HCT116 (cell line): ENCODE results near the gene CCSAP. TPM values are rescaled to one million over a fixed set of nuclear protein-coding genes. Genes with fewer than 3 reads are reported as not detected.
A peak's percentile ranks its signal among the peaks of the same experiment; 100 is the strongest.

Experiments
- ATAC-seq: fragments of 200-7000 bp; cut with Tn5 transposase; 2 replicates; pipeline ENCODE4 v1.9.1; 2020; ENCODE audit warnings: mild to moderate bottlenecking, moderate library complexity
- BruUV-seq: library from RNA; stranded (reverse); fragments of 400-500 nt; replicated peaks from 2 replicates; lab custom pipeline; 2021; lab: Mats Ljungman, UMichigan
- CTCF ChIA-PET: fragments of 300-600 bp; sonication (Branson Sonifier 250); formaldehyde crosslinking; loops from one replicate; lab custom pipeline; 2021; ENCODE audit warnings: antibody characterized with exemption; lab: Charles Lee
- POLR2A ChIA-PET: fragments of 300-600, 350-600 bp; sonication (Branson Sonifier 250); formaldehyde crosslinking; loops from one replicate; lab custom pipeline; 2021; ENCODE audit warnings: antibody characterized with exemption; lab: Charles Lee
- RAD21 ChIA-PET, 2 experiments: fragments of 300-600 bp; sonication (Branson Sonifier 250); formaldehyde crosslinking; loops; one replicate each; lab custom pipeline; 2023; ENCODE audit warnings: low total read pairs in 2 of 2; ENCODE audit not compliant: uncharacterized antibody in 2 of 2, unreplicated experiment in 2 of 2, low non-redundant PET in 1 of 2; lab: Charles Lee
- DNase-seq: peaks from one replicate; pipeline ENCODE4 v3.0.0-alpha.2; 2010; ENCODE audit warnings: low read depth, low spot score
- H2AFZ ChIP-seq: fragments of 200-600 bp; shearing (Covaris generic), sonication (generic); 2 replicates; pipeline ENCODE4 v1.6.1; 2017; ENCODE audit warnings: low read depth, mixed run types, mixed read lengths, antibody characterized with exemption, low read length; ENCODE audit not compliant: poor library complexity, severe bottlenecking
- H3K27ac ChIP-seq: 2 replicates; pipeline ENCODE4 v1.5.1; 2012; ENCODE audit warnings: low read depth, low read length
- H3K27me3 ChIP-seq: fragments of 200-600 bp; sonication (generic); 2 replicates; pipeline ENCODE4 v1.6.1; 2016; ENCODE audit warnings: mixed run types, low read length, mixed read lengths; ENCODE audit not compliant: insufficient read depth
- H3K36me3 ChIP-seq, 2 experiments: fragments of 200-500 bp in 1 of 2; fragments of 200-600 bp in 1 of 2; sonication (Bioruptor generic) in 1 of 2; sonication (generic) in 1 of 2; 2 replicates each; pipeline versions ENCODE4 v1.5.1 to v1.6.1; 2014 to 2016; ENCODE audit warnings: low read length in 2 of 2, inconsistent platforms in 1 of 2, mixed read lengths in 1 of 2, mixed run types in 1 of 2; ENCODE audit not compliant: insufficient read depth in 2 of 2, control insufficient read depth in 1 of 2
- H3K4me1 ChIP-seq, 2 experiments: fragments of 200-600 bp in 1 of 2; sonication (generic) in 1 of 2; 2 replicates each; pipeline versions ENCODE4 v1.5.1 to v1.6.1; 2012 to 2017; ENCODE audit warnings: low read length in 2 of 2, inconsistent platforms in 1 of 2, mild to moderate bottlenecking in 1 of 2, mixed read lengths in 1 of 2, mixed run types in 1 of 2, moderate library complexity in 1 of 2; ENCODE audit not compliant: insufficient read depth in 2 of 2, control insufficient read depth in 1 of 2
- H3K4me2 ChIP-seq: fragments of 200-600 bp; sonication (generic); 2 replicates; pipeline ENCODE4 v1.6.1; 2017; ENCODE audit warnings: mixed run types, low read length, mixed read lengths
- H3K4me3 ChIP-seq, 2 experiments: fragments of 200-600 bp in 1 of 2; sonication (generic) in 1 of 2; replicated peaks in 1 of 2; 2 replicates each; pipeline ENCODE4 v1.5.1; 2011 to 2016; ENCODE audit warnings: low read length in 2 of 2, control low read depth in 1 of 2, low read depth in 1 of 2, mild to moderate bottlenecking in 1 of 2, mixed read lengths in 1 of 2, mixed run types in 1 of 2
- H3K79me2 ChIP-seq: fragments of 200-600 bp; sonication (generic); 2 replicates; pipeline ENCODE4 v1.6.1; 2017; ENCODE audit warnings: mild to moderate bottlenecking, mixed run types, low read length, moderate library complexity, mixed read lengths; ENCODE audit not compliant: insufficient read depth
- H3K9ac ChIP-seq: fragments of 200-600 bp; sonication (generic); 2 replicates; pipeline ENCODE4 v1.6.1; 2016; ENCODE audit warnings: low read length, mixed read lengths
- H3K9me2 ChIP-seq: fragments of 200-600 bp; sonication (generic), shearing (Covaris generic); 2 replicates; pipeline ENCODE4 v1.6.1; 2017; ENCODE audit warnings: mixed run types, mild to moderate bottlenecking, moderate library complexity; ENCODE audit not compliant: insufficient read depth
- H3K9me3 ChIP-seq, 2 experiments: fragments of 200-500 bp in 1 of 2; fragments of 200-600 bp in 1 of 2; sonication (Bioruptor generic) in 1 of 2; sonication (generic) in 1 of 2; 2 replicates each; pipeline ENCODE4 v1.6.1; 2014 to 2017; ENCODE audit warnings: low read length in 2 of 2, mixed read lengths in 2 of 2, inconsistent platforms in 1 of 2, low read depth in 1 of 2, mild to moderate bottlenecking in 1 of 2, mixed run types in 1 of 2, moderate library complexity in 1 of 2; ENCODE audit not compliant: control insufficient read depth in 1 of 2, insufficient read depth in 1 of 2
- H4K20me1 ChIP-seq: fragments of 200-600 bp; sonication (generic), shearing (Covaris generic); 2 replicates; pipeline ENCODE4 v1.6.1; 2017; ENCODE audit warnings: mixed run types, mild to moderate bottlenecking, moderate library complexity; ENCODE audit not compliant: insufficient read depth
- ATF3 ChIP-seq: IDR thresholded peaks from 2 replicates; pipeline ENCODE4 v1.6.1; 2012
- MAX ChIP-seq: IDR thresholded peaks from 2 replicates; pipeline ENCODE4 v1.6.1; 2012
- ZFX ChIP-seq: fragments of 450-650 bp; IDR thresholded peaks from 2 replicates; pipeline ENCODE4 v1.6.1; 2017
- intact Hi-C: fragments of 100-400 bp; cut with micrococcal nuclease; formaldehyde crosslinking; loops from 2 replicates; pipeline ENCODE4 v1.10.0; 2022
- total RNA-seq: library from RNA; stranded (reverse); gene quantifications from one replicate; pipeline ENCODE4 v1.2.1, GENCODE V29; 2021; ENCODE audit not compliant: unreplicated experiment

The CCSAP gene
- total RNA-seq, 1 experiment from 2014 or later: 10.9 TPM

- RAD21 ChIA-PET: no interaction called here
- no peak for TF ChIP-seq ATF3
- peaks cover 59% of the 10 kb centered on the region for H3K79me2 ChIP-seq
- CTCF ChIA-PET: no interaction called here
- H3K9me2 ChIP-seq: no peaks in the 10 kb centered on the region
- POLR2A ChIA-PET: no interaction called here
- H3K27me3 ChIP-seq: no peaks in the 10 kb centered on the region
- no peak overlapping the region for H3K27ac ChIP-seq
- H3K9ac ChIP-seq: peak overlapping the region; percentile 69
- no peaks in the 10 kb centered on the region for H3K36me3 ChIP-seq
- H3K4me3 ChIP-seq: peak overlapping the region; percentile 63 to 69
- peaks cover 4% of the 10 kb centered on the region; the same call in 1 of the 2 replicates for H4K20me1 ChIP-seq
- H3K4me2 ChIP-seq: peak overlapping the region; percentile 73
- H2AFZ ChIP-seq: no peak overlapping the region
- DNase-seq: no peak
- intact Hi-C loops: no loop called here
- TSS peak; percentile 66 for BruUV-seq
- ATAC-seq: no peak
- no peaks in the 10 kb centered on the region for H3K9me3 ChIP-seq
- H3K4me1 ChIP-seq: peaks cover 9 to 23% of the 10 kb centered on the region in 2 experiments
These were observed 70.4 kb downstream of the CCSAP start for GRCh38 chr1:229272164-229273158.

- ChIA-PET CTCF (interaction anchor here (0.6 to 1.0 kb wide), 3 partner anchors 13 to 17 kb away, joined by 3 read pairs; no protein-coding TSS in a partner anchor), POLR2A (no interaction called here), RAD21 (no interaction called here)
- no TSS peak for BruUV-seq
- H3K9me3 ChIP-seq: no peaks in the 10 kb centered on the region
- H3K27ac ChIP-seq: peak overlapping the region; percentile 48
- no peaks in the 10 kb centered on the region for H3K9me2 ChIP-seq
- H3K4me3 ChIP-seq: peak overlapping the region; percentile 63 to 69
- H3K79me2 ChIP-seq: peaks cover 52% of the 10 kb centered on the region
- H3K9ac ChIP-seq: peak overlapping the region; percentile 69
- TF ChIP-seq ZFX: peak; percentile 73; the same call in 1 of the 2 replicates
- TF ChIP-seq MAX: no peak
- H3K27me3 ChIP-seq: no peaks in the 10 kb centered on the region
- intact Hi-C loops: no loop called here
- no peak overlapping the region for H2AFZ ChIP-seq
- peak; percentile 65 for ATAC-seq
- DNase-seq: no peak
- H3K4me2 ChIP-seq: peak overlapping the region; percentile 73
- peaks cover 9 to 23% of the 10 kb centered on the region in 2 experiments for H3K4me1 ChIP-seq
- H4K20me1 ChIP-seq: peaks cover 4% of the 10 kb centered on the region; the same call in 1 of the 2 replicates
- H3K36me3 ChIP-seq: no peaks in the 10 kb centered on the region
These were observed 71.2 kb downstream of the CCSAP start for GRCh38 chr1:229271448-229272159.

Other genes with a start within 250 kb of the CCSAP start
- gene RAB4A, start 71.9 kb downstream of the CCSAP start, total RNA-seq: 101 TPM
- not detected for gene ACTA1, start 91.0 kb upstream of the CCSAP start, total RNA-seq
- gene NUP133, start 165.3 kb upstream of the CCSAP start, total RNA-seq: 52.5 TPM
- gene ABCB10, start 215.7 kb upstream of the CCSAP start, total RNA-seq: 20.3 TPM